HG03457 (cell line): ENCODE results near the gene PCDHAC2.

Experiments used
- ATAC-seq: cut with Tn5 transposase; IDR thresholded peaks from one replicate; pipeline ENCODE4 v1.9.1; 2021; ENCODE audit warnings: moderate number of reproducible peaks; ENCODE audit not compliant: unreplicated experiment

Gene PCDHAC2

DNA sequence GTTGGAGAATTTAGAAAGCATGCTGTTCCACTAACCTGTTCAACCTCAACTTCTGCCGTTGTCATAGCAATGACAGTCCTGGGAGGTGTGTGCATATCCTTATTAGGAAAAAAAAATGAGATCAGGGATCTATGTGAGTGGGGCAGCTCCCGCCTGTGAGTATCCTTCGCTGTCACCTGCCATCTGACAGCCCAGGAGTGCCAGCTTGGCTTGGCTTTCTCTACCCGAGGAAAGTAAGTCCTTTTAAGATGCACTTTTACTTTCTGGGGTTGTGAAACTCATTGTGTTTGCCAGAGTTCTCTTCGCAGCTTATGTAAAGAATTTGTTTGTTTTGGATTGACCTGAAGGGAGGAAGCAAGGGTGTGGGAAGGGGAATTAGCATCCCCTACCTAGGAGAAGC, 21.8 kb downstream of the PCDHAC2 start:
- no peak for ATAC-seq

GRCh38 chr5:140988608-140989007, 22.3 kb downstream of the PCDHAC2 start:
- no peak for ATAC-seq

- ATAC-seq, result no peak
Observed at GRCh38 chr5:140989254-140990020, 23.2 kb downstream of the PCDHAC2 start.

DNA sequence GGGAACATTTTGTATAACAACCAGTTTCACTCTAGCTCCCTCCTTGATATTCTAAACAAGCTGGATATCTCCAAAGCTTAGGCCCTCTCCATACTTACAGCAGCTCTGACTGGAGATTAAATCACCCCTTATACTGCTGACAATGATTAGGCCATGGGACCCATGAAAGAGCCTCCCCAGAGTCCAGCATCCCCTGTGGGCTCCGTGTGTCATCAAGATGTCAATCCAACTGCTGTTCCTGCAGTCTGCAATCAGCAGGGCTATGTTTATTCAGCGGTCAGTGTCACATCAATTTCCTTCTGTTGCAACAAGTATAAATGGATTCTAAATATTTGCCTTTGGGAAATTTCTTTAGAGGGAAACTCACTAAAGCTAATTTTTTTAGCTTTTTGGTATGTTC, 26.6 kb downstream of the PCDHAC2 start:
- ATAC-seq, result no peak

GRCh38 chr5:140996060-140996459, 29.8 kb downstream of the PCDHAC2 start:
- no peak for ATAC-seq

DNA sequence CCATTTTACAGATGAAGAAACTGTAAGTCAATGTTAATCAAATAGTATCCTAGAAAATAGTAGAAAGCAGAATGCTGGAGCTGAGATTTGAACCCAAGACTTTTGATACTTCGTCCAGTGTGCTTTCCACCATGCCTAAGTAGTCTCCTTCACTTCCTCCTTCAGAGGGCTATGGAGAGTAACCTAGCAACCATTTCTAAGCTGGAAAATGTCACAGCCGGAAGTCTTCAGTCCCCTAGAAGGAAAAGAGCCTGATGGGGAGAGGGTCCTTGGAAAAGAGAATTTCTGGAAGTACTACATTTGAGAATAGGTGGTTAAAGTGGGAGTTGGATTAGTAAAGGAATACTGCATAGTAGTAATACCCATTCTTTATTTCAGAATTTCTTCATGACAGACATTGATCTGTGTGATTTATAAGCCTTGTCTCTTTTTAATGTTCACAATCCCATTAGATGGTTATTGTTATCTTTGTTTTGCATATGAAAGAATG, 32.7 kb downstream of the PCDHAC2 start:
- ATAC-seq, result no peak

DNA sequence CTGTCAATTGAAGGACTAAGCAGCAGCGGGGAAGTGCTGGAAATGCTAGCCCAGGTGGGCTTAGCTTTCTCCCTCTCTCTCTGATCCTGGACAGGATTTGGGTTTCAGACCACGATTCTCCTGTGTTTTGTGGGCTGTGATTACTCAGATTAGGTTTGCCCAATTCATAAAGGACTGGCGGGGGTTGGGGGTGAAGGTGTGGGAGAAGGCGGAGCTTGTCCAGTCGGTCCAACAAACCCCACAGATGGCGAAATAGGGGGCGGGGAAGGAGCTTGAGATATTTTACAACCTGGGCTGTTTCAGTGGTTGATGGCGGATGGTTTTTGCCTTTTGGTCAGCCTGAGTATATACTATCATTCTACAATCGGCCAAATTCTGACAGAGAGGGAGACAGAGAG, 35.2 kb downstream of the PCDHAC2 start:
- ATAC-seq, result no peak

DNA sequence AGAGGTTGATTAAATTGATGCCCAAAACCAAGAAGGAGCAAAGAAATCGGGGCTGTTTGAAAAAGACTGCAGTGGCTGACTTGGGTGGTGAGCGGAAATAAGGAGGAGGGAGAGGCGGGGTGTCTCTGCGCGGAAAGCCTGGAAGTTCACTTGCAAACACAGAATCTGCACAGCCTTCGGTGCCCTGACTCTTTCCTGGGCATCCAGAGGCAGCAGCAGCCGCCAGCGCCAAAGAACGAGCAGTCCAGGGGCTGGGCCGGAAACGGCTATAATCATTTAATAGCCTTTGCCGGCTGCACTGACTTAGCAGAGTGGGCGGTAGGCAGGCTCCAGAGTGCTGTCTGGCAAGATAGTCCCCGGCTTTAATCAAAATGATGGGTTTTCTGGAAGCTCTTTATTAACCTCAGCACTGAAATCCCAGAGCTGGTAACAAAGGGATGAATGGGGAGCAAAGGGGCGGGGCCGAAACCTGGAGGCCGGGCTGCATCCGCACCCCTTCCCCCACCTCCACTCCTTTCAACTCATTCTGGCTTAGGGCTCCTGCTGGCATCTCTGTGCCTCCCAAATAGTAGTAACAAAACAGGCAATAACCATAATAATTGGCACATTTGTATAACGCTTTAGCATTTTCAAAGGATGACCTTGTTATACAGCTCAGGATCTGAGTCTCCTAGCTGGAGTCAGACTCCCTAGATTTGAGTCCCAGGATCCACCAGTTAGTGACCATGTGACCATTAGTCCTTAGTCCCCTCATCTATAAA, 35.7 kb downstream of the PCDHAC2 start:
- no peak for ATAC-seq

DNA sequence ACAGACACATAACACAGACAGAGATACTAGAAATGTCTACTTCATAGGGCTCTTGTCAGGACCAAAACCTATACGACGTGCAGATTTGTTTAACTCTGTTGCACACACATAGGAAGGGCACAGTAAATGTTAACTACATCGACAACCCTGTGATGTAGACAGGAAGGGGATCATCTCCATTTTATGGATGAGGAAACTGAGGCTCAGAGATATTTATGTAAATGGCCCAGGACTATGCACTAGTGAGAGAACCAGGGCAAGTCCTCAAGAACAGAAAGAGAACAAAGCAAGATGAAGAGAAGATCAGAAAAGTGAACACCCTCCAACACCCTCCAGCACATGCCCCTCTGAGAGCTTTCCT, 36.3 kb downstream of the PCDHAC2 start:
- ATAC-seq, result no peak

DNA sequence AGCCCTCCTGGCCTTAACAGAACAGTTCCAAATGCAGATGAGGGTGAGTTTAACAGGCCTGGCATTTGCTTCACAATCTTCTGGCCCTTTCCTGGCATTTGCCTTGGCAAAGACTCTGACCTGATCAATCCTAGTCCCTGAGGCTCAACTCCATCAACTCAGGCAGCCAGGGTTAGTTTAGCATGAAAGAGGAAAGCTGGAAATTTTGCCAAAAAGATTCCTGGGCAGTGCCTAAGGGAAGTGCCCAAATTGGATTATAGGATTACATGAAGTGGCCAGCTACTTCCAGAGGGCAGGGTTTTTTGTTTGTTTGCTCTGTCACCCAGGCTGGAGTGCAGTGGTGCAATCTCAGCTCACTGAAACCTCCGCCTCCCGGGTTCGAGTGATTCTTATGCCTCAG, 36.8 kb downstream of the PCDHAC2 start:
- no peak for ATAC-seq

DNA sequence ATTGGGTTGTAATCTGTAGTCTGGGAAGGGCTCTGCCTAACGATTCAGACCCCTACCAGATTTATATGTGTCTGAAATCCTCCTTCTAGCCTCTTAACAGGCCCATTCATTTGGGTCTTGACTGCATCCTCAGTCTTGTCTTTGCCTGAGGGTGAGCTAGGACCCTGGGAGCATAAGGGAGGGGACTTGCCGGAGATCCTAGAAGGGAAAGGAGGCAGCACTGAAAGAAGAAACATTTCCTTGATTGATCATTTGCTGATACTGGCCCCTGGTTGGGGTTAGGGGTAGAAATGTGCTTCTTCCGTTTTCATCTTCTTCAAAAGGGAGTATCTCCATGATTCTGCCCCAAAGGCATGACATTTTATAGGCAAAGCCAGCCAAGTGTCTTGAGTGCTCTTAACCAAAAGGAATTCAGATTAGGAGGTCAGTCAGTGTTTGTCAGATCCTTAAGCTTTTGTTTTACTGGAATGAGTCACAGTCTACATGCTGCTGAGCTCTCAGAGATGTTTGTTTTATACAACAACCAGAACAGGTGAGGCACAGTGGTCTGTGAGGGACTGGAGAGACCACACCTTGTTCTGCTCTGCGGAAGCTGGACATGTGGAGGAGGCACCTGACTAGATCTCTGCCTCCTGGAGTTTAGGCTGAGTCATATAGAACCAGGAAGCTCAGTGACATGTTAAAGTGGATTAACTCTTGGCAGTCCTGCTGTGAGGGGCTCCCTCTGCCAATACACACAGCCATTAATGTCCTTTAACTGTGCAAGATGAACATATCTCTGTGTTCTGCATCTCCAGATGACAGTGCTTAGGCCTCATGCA, 37.7 kb downstream of the PCDHAC2 start:
- no peak for ATAC-seq

GRCh38 chr5:141007791-141008190, 41.5 kb downstream of the PCDHAC2 start:
- no peak for ATAC-seq

GRCh38 chr5:141010047-141010793, 43.9 kb downstream of the PCDHAC2 start:
- no peak for ATAC-seq

GRCh38 chr5:141017943-141018342, 51.7 kb downstream of the PCDHAC2 start:
- ATAC-seq, result no peak
